GM12878 (cell line): ENCODE measurements around the gene VWA3B. TPM values are rescaled to one million over a fixed set of nuclear protein-coding genes. Genes with fewer than 3 reads are reported as not detected.

Experiments
- ATAC-seq: fragments of 200-7000 bp; cut with Tn5 transposase; 3 replicates; pipeline ENCODE4 v1.9.1; 2020; ENCODE audit warnings: mild to moderate bottlenecking, moderate library complexity
- BruUV-seq: library from RNA; stranded (reverse); fragments of 400-500 nt; replicated peaks from 2 replicates; lab custom pipeline; 2021; lab: Mats Ljungman, UMichigan
- CTCF ChIA-PET: fragments of 300-600 bp; sonication (Branson Sonifier 250); formaldehyde crosslinking; extraction: SDS; loops from one replicate; lab custom pipeline; 2021; ENCODE audit warnings: inconsistent platforms; lab: Yijun Ruan, JAX
- POLR2A ChIA-PET: fragments of 350-600 bp; formaldehyde crosslinking; extraction: SDS; loops from one replicate; lab custom pipeline; 2021; ENCODE audit warnings: inconsistent platforms; lab: Charles Lee
- RAD21 ChIA-PET: fragments of 300-600 bp; sonication (Branson Sonifier 250); formaldehyde crosslinking; loops from one replicate; lab custom pipeline; 2023; ENCODE audit warnings: antibody characterized with exemption; ENCODE audit not compliant: unreplicated experiment; lab: Charles Lee
- SMC1A ChIA-PET: fragments of 300-600 bp; sonication (Branson Sonifier 250); formaldehyde crosslinking; loops from one replicate; lab custom pipeline; 2023; ENCODE audit not compliant: unreplicated experiment, uncharacterized antibody; lab: Charles Lee
- DNase-seq: peaks from one replicate; pipeline ENCODE4 v3.0.0-alpha.2; 2011; ENCODE audit warnings: low read depth, low spot score
- FAIRE-seq: peaks from 3 replicates; lab custom pipeline; 2011; peaks lifted over from hg19 to GRCh38; lab: Jason Lieb, UNC
- H2AFZ ChIP-seq: 2 replicates; pipeline ENCODE4 v1.6.0; 2011; ENCODE audit warnings: low read depth, low read length, control low read depth; ENCODE audit not compliant: control insufficient read depth
- H3K27ac ChIP-seq: 2 replicates; pipeline ENCODE4 v1.5.1; 2011; ENCODE audit warnings: control low read depth; ENCODE audit not compliant: control insufficient read depth, insufficient read depth
- H3K27me3 ChIP-seq, 2 experiments: replicated peaks in 1 of 2; 2 replicates each; pipeline versions ENCODE4 v1.6.0 to v1.6.1; 2011; ENCODE audit warnings: low read length in 1 of 2; ENCODE audit not compliant: control insufficient read depth in 2 of 2, insufficient read depth in 2 of 2
- H3K36me3 ChIP-seq, 2 experiments: 2 replicates each; pipeline ENCODE4 v1.5.1; 2011; ENCODE audit warnings: low read length in 1 of 2; ENCODE audit not compliant: control insufficient read depth in 2 of 2, insufficient read depth in 2 of 2
- H3K4me1 ChIP-seq: 2 replicates; pipeline ENCODE4 v1.6.1; 2011; ENCODE audit warnings: mild to moderate bottlenecking, low read length, moderate library complexity, mixed read lengths; ENCODE audit not compliant: control insufficient read depth, insufficient read depth
- H3K4me2 ChIP-seq: 2 replicates; pipeline ENCODE4 v1.6.0; 2011; ENCODE audit warnings: control low read depth; ENCODE audit not compliant: control insufficient read depth, insufficient read depth
- H3K4me3 ChIP-seq: fragments of 200-600 bp; sonication (generic); 2 replicates; pipeline ENCODE4 v1.5.1; 2016
- H3K79me2 ChIP-seq: 2 replicates; pipeline ENCODE4 v1.6.0; 2011; ENCODE audit warnings: low read length; ENCODE audit not compliant: control insufficient read depth, insufficient read depth
- H3K9ac ChIP-seq: 2 replicates; pipeline ENCODE4 v1.8.0; 2011; ENCODE audit warnings: low read length, control low read depth, mixed read lengths; ENCODE audit not compliant: control insufficient read depth, insufficient read depth
- H3K9me3 ChIP-seq: replicated peaks from 3 replicates; pipeline ENCODE4 v1.5.1; 2011; ENCODE audit warnings: mild to moderate bottlenecking, low read length; ENCODE audit not compliant: control insufficient read depth, insufficient read depth
- H4K20me1 ChIP-seq: 2 replicates; pipeline ENCODE4 v1.6.0; 2011; ENCODE audit not compliant: control insufficient read depth, insufficient read depth
- CEBPB ChIP-seq, 2 experiments: fragments of 150-350 bp in 1 of 2; IDR thresholded peaks; 2 replicates each; pipeline ENCODE4 v1.6.1; 2012 to 2014; ENCODE audit warnings: low read depth in 2 of 2, low read length in 2 of 2, borderline replicate concordance in 1 of 2, inconsistent platforms in 1 of 2
- FOXM1 ChIP-seq: IDR thresholded peaks from 2 replicates; pipeline ENCODE4 v1.6.1; 2012; ENCODE audit warnings: low read depth, mild to moderate bottlenecking, inconsistent platforms, low read length, moderate library complexity
- GABPA ChIP-seq: IDR thresholded peaks from 2 replicates; pipeline ENCODE4 v1.6.1; 2014; ENCODE audit warnings: antibody characterized with exemption, low read depth, mild to moderate bottlenecking, inconsistent platforms
- GATAD2B ChIP-seq: fragments of 450-650 bp; conservative IDR thresholded peaks from 2 replicates; pipeline ENCODE4 v1.6.1; 2017; ENCODE audit warnings: low read depth, mild to moderate bottlenecking, moderate library complexity
- MTA3 ChIP-seq: IDR thresholded peaks from 2 replicates; pipeline ENCODE4 v1.6.1; 2012; ENCODE audit warnings: low read length, inconsistent platforms, borderline replicate concordance
- RAD21 ChIP-seq: IDR thresholded peaks from 2 replicates; pipeline ENCODE4 v1.6.1; 2011; ENCODE audit warnings: mild to moderate bottlenecking, low read depth, low read length, moderate library complexity; ENCODE audit not compliant: insufficient read depth
- RAD51 ChIP-seq: fragments of 450-650 bp; IDR thresholded peaks from 2 replicates; pipeline ENCODE4 v1.6.1; 2016; ENCODE audit warnings: moderate library complexity, mild to moderate bottlenecking, inconsistent platforms
- RBBP5 ChIP-seq: fragments of 200-600 bp; sonication (generic); conservative IDR thresholded peaks from 2 replicates; pipeline ENCODE4 v1.6.1; 2016
- RELA ChIP-seq: fragments of 450-650 bp; IDR thresholded peaks from 2 replicates; pipeline ENCODE4 v1.8.0; 2014; ENCODE audit warnings: borderline replicate concordance; ENCODE audit not compliant: partially characterized antibody
- TAF1 ChIP-seq: IDR thresholded peaks from 2 replicates; pipeline ENCODE4 v1.6.1; 2011; ENCODE audit warnings: mild to moderate bottlenecking, low read depth, low read length, borderline replicate concordance
- TCF12 ChIP-seq: IDR thresholded peaks from 2 replicates; pipeline ENCODE4 v1.6.1; 2011; ENCODE audit warnings: low read depth, mild to moderate bottlenecking, low read length
- ZNF217 ChIP-seq: fragments of 450-650 bp; IDR thresholded peaks from 2 replicates; pipeline ENCODE4 v1.6.1; 2017; ENCODE audit warnings: antibody characterized with exemption, mild to moderate bottlenecking
- WGBS: methylation state at CpG from one replicate; pipeline ENCODE4 v1.1.6; 2016; ENCODE audit warnings: low lambda C conversion rate; ENCODE audit not compliant: insufficient replicate concordance, insufficient coverage; ENCODE audit errors: missing lambda C conversion rate; 5-methylcytosine and 5-hydroxymethylcytosine counted together
- in situ Hi-C: fragments of 300-500 bp; cut with MboI; formaldehyde crosslinking; loops from 9 replicates; pipeline ENCODE4 v1.14.3; 2018; ENCODE audit warnings: mixed read lengths
- intact Hi-C: fragments of 100-400 bp; cut with micrococcal nuclease; formaldehyde crosslinking; loops from one replicate; pipeline ENCODE4 v1.14.2; 2022; ENCODE audit not compliant: unreplicated experiment
- polyA plus RNA-seq, 11 experiments: library from polyadenylated mRNA; depleted of rRNA in 4 of 11; unstranded in 6 of 11; stranded (reverse) in 5 of 11; fragments of >200 nt; fragmentation: Nextera tagmentation in 4 of 11; fragmentation: Illumina TruSeq in 1 of 11; extraction: Ambion mirVana in 4 of 11; extraction: Trizol in 1 of 11; gene quantifications; 1 replicate in 1 of 11; 2 replicates in 10 of 11; pipeline versions ENCODE4 v1.2.1 to v1.2.3, GENCODE V29; 2011 to 2016; ENCODE audit warnings: inconsistent platforms in 2 of 11, missing spikeins in 2 of 11, low read depth in 1 of 11
- total RNA-seq, 4 experiments: library from RNA; depleted of rRNA in 3 of 4; stranded (reverse); fragments of >200 nt in 3 of 4; fragmentation: Illumina TruSeq in 1 of 4; extraction: Trizol in 1 of 4; gene quantifications; 2 replicates each; pipeline versions ENCODE4 v1.2.1 to v1.2.3, GENCODE V29; 2013 to 2021
- TF ChIP-seq, protein P1 (sequence below): IDR thresholded peaks from 2 replicates; pipeline ENCODE4 v1.6.1; 2012; ENCODE audit warnings: improper control_type of control experiment, low read depth, low read length; ENCODE audit not compliant: insufficient replicate concordance
- TF ChIP-seq, protein P2 (sequence below): IDR thresholded peaks from 2 replicates; pipeline ENCODE4 v1.6.1; 2011; ENCODE audit warnings: borderline replicate concordance, low read depth, mild to moderate bottlenecking, moderate library complexity, low read length; ENCODE audit not compliant: insufficient read depth, poor library complexity, severe bottlenecking

The VWA3B gene
- total and polyA plus RNA-seq, 10 of the 15 experiments (the other 5 are each of a cell fraction or from before 2014, with no cell fraction given): 0.04 to 0.86 (median 0.19) TPM; not detected in 4

DNA sequence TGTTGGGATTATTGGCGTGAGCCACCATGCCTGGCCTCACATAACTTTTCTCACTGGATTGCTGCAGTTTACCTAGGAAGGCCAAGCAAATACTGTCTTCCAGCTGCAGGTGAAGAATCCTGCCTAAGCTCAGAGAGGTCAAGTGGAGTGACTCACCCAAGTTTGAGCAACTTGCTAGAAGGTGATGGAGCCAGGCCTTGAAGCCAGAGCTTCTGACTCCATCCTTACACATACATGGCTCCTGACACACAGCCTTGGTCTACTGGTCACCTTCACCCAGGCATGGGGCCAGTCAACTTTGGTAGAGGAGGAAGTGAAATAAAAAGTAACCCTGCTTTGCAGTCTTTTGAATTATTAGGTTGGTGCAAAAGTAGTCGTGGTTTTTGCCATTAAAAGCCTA is 93.5 kb downstream of the VWA3B start:
- no peak for ATAC-seq

DNA sequence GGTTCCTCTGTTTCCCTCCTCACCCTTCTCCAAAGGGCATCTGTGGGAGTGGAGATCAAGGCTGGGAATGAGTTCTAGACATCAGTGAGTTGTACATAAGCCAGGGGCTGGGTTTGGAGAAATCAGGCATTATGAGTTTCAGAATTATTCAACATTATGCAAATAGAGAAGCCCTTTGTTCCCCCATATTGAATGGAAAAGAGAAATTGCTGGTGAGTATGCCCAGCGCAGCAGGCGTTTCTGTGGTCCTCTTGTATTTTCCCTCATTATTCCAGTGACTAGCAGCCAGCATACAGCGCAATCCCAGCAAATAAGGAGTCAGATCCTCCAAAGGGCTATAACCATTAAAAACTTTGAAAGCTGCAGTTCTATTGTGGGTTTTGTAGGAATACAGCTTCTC is 94.4 kb downstream of the VWA3B start:
- no peak overlapping the region for H3K9ac ChIP-seq
- no peak overlapping the region for H3K4me3 ChIP-seq
- H3K4me1 ChIP-seq: no peaks in the 10 kb centered on the region; the same call in 1 of the 2 replicates
- H3K9me3 ChIP-seq: no peaks in the 10 kb centered on the region
- ChIA-PET SMC1A (no interaction called here), CTCF (no interaction called here), POLR2A (no interaction called here), RAD21 (no interaction called here)
- intact Hi-C loops (loop anchor here (10.0 kb wide), 1 partner anchor 477 kb away; no protein-coding TSS in a partner anchor), in situ Hi-C loops (no loop called here)
- H2AFZ ChIP-seq: no peak overlapping the region
- no peaks in the 10 kb centered on the region for H4K20me1 ChIP-seq
- FAIRE-seq (no peak), ATAC-seq (no peak), DNase-seq (no peak)
- TF ChIP-seq FOXM1 (no peak), RBBP5 (no peak), TAF1 (no peak), RAD51 (no peak), GABPA (no peak), CEBPB (IDR thresholded peaks at IDR 0.05; ENCODE audit: borderline replicate concordance in 1 of 2, low read depth in 2 of 2, low read length in 2 of 2) (no peak)
- TF ChIP-seq, protein P1, sequence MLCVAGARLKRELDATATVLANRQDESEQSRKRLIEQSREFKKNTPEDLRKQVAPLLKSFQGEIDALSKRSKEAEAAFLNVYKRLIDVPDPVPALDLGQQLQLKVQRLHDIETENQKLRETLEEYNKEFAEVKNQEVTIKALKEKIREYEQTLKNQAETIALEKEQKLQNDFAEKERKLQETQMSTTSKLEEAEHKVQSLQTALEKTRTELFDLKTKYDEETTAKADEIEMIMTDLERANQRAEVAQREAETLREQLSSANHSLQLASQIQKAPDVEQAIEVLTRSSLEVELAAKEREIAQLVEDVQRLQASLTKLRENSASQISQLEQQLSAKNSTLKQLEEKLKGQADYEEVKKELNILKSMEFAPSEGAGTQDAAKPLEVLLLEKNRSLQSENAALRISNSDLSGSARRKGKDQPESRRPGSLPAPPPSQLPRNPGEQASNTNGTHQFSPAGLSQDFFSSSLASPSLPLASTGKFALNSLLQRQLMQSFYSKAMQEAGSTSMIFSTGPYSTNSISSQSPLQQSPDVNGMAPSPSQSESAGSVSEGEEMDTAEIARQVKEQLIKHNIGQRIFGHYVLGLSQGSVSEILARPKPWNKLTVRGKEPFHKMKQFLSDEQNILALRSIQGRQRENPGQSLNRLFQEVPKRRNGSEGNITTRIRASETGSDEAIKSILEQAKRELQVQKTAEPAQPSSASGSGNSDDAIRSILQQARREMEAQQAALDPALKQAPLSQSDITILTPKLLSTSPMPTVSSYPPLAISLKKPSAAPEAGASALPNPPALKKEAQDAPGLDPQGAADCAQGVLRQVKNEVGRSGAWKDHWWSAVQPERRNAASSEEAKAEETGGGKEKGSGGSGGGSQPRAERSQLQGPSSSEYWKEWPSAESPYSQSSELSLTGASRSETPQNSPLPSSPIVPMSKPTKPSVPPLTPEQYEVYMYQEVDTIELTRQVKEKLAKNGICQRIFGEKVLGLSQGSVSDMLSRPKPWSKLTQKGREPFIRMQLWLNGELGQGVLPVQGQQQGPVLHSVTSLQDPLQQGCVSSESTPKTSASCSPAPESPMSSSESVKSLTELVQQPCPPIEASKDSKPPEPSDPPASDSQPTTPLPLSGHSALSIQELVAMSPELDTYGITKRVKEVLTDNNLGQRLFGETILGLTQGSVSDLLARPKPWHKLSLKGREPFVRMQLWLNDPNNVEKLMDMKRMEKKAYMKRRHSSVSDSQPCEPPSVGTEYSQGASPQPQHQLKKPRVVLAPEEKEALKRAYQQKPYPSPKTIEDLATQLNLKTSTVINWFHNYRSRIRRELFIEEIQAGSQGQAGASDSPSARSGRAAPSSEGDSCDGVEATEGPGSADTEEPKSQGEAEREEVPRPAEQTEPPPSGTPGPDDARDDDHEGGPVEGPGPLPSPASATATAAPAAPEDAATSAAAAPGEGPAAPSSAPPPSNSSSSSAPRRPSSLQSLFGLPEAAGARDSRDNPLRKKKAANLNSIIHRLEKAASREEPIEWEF: no peak
- H3K27me3 ChIP-seq: peaks cover 0 to 4% of the 10 kb centered on the region in 2 experiments; a peak in 1 of 4 replicates
- no TSS peak for BruUV-seq
- no peak overlapping the region for H3K27ac ChIP-seq
- no peaks in the 10 kb centered on the region for H3K79me2 ChIP-seq
- H3K36me3 ChIP-seq: no peaks in the 10 kb centered on the region
- H3K4me2 ChIP-seq: no peak overlapping the region
- 79% methylated on average over 3 of the region's 3 CpGs for WGBS

More for the DNA sequence above, 93.5 kb downstream of the VWA3B start:
- no peak overlapping the region for H3K4me2 ChIP-seq
- CTCF ChIA-PET: no interaction called here
- H3K36me3 ChIP-seq: no peaks in the 10 kb centered on the region
- H3K27ac ChIP-seq: no peak overlapping the region
- H4K20me1 ChIP-seq: no peaks in the 10 kb centered on the region
- no TSS peak for BruUV-seq
- no peaks in the 10 kb centered on the region for H3K79me2 ChIP-seq
- no peak overlapping the region for H3K4me3 ChIP-seq
- TF ChIP-seq TCF12 (no peak), RAD51 (no peak), MTA3 (no peak), ZNF217 (no peak), RELA (no peak), GATAD2B (no peak), RAD21 (no peak)
- TF ChIP-seq, protein P2, sequence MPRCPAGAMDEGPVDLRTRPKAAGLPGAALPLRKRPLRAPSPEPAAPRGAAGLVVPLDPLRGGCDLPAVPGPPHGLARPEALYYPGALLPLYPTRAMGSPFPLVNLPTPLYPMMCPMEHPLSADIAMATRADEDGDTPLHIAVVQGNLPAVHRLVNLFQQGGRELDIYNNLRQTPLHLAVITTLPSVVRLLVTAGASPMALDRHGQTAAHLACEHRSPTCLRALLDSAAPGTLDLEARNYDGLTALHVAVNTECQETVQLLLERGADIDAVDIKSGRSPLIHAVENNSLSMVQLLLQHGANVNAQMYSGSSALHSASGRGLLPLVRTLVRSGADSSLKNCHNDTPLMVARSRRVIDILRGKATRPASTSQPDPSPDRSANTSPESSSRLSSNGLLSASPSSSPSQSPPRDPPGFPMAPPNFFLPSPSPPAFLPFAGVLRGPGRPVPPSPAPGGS: no peak
- POLR2A ChIA-PET: no interaction called here
- no peak overlapping the region for H2AFZ ChIP-seq
- DNase-seq (no peak), FAIRE-seq (no peak)
- in situ Hi-C loops: no loop called here
- H3K9me3 ChIP-seq: no peaks in the 10 kb centered on the region
- intact Hi-C loops: loop anchor here (10.0 kb wide), 1 partner anchor 476 kb away; no protein-coding TSS in a partner anchor
- RAD21 ChIA-PET: no interaction called here
- SMC1A ChIA-PET: no interaction called here
- peaks cover 0 to 4% of the 10 kb centered on the region in 2 experiments; a peak in 1 of 4 replicates for H3K27me3 ChIP-seq
- no peak overlapping the region for H3K9ac ChIP-seq
- 21% methylated on average over 2 of the region's 2 CpGs for WGBS
- H3K4me1 ChIP-seq: no peaks in the 10 kb centered on the region; the same call in 1 of the 2 replicates
